Stimulated activated CD8-positive, alpha-beta memory T cell treated with anti-CD3 and anti-CD28 coated beads, Interleukin-15, amount 100 ng/mL, for 1 hour (primary cell): ENCODE results near the gene MYL3.

Experiments used
- DNase-seq: peaks from one replicate; pipeline ENCODE4 v3.0.0-alpha.2; 2020; ENCODE audit warnings: low read depth

The MYL3 gene

GRCh38 chr3:46865031-46865507, 1.8 kb upstream of the MYL3 start:
- DNase-seq: no peak

- no peak for DNase-seq
Measured at GRCh38 chr3:46864061-46864881, 1.0 kb upstream of the MYL3 start.

- no peak for DNase-seq
Measured at GRCh38 chr3:46862369-46863025, 747 bp downstream of the MYL3 start.

DNA sequence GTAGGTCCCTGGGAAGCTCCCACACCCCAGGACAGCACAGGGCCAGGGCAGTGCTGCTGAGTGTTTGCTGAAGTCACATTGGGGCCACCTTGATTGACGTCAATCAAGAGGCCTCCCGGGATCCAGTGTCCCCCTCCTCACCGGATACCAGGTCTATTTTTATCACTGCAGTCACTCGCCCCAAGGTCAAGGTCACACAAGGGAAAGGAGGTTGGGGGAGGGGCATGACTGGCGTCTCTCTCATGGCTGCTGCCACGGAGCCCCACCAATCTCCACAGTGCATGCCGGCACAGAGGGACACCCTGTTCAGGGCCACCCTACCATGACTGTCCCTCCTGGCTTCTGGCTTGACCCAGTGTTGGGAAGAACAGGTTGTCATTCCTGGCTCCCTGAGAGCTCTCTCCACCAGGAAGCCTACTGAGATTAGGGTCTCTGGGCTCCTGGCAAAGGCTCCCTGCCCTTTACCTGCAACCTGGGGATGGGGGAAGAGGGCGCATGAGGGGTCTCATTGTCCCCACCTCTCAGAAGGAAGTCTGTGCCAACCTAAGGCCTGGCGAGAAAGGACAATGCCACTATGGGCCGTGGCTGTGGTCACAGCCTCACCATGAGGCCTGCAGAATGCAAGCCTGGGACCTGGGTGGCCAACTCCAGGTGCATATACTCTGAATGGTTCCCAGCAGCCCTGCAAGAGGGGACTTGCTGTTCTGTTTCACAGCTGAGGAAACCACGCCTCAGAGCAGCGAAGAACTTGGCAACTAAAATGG, 1.5 kb downstream of the MYL3 start:
- DNase-seq: no peak

DNA sequence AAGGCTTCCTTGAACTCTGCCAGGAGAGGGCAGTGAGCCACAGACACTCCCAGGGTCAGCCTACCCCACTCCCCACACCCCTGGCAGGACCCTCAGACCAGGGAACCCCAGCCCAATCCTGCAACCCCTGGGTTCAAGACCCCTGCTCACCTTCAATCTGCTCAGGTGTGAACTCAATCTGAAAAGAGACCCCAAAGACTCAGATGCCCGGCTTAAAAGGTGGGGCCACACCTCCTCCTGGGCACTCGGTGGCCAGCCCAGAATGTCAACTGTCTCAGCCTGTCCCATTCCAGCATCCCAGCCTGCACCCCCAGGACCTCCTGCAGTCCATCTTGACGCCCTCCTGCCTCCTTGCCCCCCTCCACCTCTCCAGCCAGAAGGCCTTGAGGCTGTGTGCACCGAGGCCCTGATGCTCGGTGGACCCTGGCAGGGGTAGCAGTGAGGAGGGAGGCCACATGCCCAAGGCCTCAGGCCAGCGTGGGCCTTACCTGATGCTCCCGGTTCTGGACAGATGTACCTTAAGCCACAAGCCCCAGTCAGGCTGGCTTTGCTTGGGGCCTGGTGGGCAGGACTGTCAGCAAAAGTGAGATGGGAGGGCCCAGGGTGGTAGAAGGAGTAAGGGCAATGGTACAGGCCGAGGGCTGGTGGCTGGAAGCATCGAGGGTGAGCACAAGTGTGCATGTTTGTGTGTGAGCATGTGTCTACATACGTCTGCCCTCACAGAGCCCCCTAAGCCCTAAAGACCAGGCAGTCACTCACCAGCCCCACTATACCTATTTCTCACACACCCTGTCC, 2.2 kb downstream of the MYL3 start:
- DNase-seq: no peak

DNA sequence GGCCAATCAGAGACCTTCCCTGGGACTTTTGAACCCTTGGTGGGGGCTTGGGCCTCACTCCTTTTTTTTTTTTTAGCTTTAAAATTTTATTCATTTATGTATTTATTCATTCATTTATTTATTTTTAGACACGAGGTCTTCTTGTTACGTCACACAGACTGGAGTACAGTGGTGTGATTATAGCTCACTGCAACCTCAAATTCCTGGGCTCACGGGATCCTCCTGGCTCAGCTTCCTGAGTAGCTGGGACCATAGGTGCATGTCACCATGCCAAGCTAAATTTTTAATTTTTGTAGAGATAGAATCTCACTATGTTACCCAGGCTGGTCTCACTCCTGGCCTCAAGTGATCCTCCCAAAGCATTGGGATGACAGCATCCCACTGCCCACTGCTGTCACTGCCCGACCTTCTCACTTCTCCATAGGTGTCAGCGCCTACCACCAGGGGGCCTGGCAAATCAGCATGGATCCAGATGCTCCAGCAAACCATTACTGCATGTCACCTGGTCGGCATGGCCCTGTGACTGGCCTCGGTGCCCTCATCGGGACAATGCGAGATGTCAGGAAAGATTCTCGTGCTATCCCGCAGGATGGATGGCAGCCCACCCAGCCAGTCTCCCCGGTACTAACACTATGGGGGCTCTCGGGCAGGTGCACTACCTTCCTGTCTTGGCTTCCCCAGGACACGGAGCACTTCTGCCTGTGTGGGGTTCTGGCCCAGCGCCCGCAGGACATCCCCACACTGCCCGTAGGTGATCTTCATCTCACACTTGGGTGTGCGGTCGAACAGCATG, 3.0 kb downstream of the MYL3 start:
- DNase-seq: no peak

DNA sequence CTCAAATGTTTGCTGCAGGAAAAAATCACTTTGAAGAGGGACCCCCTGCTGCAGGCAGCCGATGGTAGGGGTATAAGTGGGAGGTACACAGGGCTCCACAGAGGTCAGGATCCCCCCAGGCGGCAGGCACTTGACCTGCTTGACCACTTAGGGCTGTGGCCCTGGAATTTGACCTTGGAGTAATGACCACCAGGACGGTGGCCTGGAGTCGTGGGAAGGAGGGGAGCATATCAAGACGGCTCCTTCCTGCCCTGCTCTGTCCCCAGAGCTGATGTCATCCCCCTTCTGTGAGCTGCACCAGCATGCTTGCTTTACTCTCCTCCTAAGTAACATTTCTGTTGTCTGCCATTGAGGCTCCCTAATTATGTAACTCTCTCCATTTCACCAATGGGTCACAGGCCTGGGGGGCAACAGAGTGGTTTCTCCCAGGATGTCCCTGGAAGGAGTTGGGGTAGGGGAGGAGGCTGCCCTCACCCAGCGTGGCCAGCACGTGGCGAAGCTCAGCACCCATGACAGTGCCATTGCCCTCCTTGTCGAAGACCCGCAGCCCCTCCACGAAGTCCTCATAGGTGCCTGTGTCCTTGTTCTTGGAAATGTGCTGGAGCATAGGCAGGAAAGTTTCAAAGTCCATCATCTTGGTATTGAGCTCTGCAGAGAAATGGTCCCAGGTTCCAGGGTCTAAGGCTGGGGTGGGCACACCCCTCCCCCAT, 4.1 kb downstream of the MYL3 start:
- no peak for DNase-seq

- DNase-seq: no peak
Measured at GRCh38 chr3:46858456-46858855, 4.8 kb downstream of the MYL3 start.

DNA sequence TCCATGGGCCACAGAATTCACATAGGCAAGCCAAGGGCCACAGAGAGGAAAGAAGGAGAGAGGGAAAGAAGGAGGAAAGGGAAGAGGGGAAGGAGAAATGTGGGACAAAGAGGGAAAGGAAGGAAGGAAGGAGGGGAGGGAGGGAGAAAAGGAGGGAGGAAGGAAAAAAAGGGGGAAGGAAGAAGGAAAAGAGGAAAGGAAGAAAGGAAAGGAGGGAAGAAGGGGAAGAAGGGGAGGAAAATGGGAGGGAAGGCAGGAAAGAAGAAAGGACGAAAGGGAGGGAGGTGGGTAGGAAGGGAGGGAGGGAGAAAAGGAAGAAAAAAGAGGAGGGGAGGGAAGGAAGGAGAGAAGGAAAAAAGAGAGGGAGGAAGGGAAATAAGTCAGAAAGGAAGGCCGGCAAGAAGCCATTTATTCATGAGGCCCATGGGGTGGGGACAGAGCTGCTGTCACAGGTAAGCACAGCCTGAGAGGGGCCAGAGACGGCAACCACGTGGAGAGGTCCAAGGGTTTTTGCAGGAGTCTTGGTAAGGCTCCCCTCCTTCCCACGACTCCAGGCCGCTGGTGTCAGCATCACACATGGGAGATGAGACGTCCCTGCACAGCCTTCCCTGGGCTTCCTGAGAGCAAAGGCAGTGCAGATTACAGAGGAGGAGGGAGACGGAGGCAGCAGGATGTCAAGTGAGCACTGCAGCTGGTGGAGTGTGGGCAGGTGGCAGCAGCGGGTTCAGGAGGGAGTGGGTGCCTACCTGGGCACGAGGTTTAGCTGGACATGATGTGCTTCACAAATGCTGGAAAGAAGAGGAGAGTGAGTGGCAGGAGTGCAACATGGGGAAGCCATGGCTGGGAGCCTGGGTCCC, 5.5 kb downstream of the MYL3 start:
- no peak for DNase-seq

DNA sequence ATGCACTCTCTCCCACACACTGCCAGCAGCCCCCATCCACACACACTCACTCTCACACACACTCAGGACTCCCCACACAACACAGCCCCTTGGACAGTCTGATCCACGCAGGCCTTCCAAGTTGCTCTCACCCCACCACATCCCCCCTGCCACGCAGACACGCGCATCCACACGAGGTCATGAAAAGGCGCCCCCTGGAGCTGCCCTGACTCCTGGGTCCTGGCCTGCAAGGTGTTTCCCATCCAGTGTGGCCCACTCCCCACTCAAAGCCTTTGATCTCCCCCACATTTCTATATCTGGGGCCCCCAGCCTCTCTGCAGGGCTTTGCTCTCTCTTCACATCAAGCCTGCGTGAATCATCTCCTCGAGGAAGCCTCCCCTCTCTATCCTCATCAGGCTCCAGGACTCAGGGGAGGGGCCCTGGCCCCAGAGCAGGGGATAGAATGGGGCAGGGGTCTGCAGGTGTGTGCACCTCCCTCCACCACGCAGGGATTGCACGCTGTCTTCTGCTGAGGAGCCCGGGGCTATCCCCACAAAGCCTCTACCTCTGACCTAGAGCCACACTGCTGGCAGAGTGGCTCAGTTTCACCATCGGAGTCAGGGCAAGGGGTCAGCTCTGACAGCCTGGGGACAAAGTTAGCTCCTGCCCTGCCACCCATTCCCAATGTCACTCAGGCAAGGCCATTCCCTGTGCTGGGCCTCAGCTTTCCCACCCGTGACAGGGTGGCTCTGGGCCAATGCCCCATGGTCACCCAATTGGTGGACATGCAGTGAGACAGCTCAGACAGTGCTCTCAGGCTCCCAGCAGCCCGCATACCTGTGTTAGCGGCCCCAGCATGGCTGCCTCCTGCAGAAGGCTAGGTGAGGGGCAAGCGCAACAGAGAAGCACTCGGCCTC, 6.4 kb downstream of the MYL3 start:
- no peak for DNase-seq

DNA sequence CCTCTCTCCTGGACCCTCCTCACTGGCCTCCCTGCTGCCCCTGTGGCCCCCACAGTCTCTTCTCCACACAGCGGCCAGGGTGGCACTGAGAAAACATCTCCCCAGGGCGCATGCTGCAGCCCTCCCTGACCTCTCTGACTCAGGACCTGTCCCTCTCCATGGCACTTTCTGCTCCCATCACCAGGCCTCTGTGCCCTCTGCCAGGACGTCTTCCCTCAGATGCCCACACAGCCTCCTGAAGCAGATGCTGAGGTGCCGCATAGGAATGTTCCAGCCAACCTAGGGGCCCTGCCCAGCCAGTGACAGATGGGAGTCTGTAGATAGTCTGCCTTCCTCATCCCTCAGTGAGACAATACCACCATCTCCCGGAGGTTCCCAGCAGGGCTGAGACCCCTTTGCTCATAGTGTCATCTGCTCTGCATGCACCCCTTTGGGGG, 8.7 kb downstream of the MYL3 start:
- DNase-seq: no peak

DNA sequence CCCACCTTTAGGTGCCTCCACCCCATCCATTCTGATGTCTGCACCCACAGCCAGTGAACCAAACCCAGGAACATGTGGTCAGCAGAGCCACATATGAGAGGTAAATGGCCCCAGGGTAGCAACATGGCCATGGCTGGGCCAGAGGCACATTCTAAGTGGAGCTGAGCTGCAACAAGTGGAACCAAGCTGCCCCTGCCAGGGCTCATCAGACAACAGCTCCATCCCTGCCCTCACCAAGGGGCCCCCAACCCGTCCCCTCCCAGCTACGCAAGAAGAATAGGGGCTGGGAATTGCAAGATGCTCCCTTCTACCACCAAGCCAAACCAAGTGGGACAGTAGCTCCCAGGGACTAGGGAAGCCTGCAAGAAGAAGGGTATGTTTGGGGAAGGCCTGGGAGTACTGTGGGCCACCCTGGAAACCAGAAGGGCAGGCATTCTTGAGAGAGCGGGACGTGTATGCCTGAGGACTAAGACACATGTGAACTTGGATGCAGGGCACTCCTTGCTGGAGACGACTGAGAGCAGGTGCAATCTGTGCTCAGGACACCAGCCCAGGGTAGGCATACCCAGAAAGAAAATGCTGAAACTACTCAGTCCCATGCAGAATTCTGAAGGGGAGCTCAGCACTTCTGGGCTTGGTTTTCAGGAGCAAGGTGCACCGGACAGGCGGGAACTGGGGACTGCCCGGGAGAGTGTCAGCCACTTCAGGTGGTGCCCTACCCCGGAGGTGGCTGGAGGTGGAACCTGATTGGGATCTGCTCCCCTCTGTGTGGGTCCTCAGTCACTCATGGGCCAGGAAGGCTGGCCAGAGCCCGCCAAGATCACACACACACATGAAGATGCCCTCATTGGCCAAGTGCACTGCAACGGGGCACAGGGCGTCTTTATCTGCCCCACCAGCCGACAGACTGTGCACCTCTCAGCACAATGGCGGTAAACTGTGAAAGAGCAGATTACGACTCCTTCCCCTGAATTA, 9.5 kb downstream of the MYL3 start:
- no peak for DNase-seq

GRCh38 chr3:46852839-46853355, 10.3 kb downstream of the MYL3 start:
- DNase-seq: no peak

GRCh38 chr3:46852334-46852720, 10.9 kb downstream of the MYL3 start:
- DNase-seq: no peak

- no peak for DNase-seq
Measured at GRCh38 chr3:46851364-46852333, 11.6 kb downstream of the MYL3 start.

DNA sequence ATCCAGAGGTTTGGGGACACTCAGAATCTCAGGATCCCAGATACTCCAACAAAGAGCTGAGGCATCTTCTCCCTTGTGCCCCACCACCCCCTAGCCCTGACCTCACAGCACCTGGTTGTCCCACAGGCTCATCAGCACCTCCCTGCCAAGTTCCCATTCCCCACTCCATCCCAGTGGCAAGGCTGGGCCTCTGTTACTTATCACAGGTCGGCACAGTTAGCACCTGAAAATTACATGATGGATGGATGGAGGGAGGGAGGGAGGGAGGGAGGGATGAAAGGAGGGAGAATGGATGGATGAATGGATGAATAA, 12.8 kb downstream of the MYL3 start:
- DNase-seq: no peak
